Keratinocyte (primary cell): ENCODE measurements around the gene TNNT3. TPM values are rescaled to one million over a fixed set of nuclear protein-coding genes. Genes with fewer than 3 reads are reported as not detected.

ENCODE experiments used
- DNase-seq: peaks from one replicate; pipeline ENCODE4 v3.0.0-alpha.2; 2011; ENCODE audit warnings: low read depth, missing footprints, low spot score
- FAIRE-seq: peaks from 2 replicates; lab custom pipeline; 2011; peaks lifted over from hg19 to GRCh38; lab: Jason Lieb, UNC
- H2AFZ ChIP-seq: 2 replicates; pipeline ENCODE4 v1.6.0; 2012; ENCODE audit warnings: low read length, control low read depth, inconsistent platforms; ENCODE audit not compliant: control insufficient read depth
- H3K27ac ChIP-seq: 2 replicates; pipeline ENCODE4 v1.5.1; 2011; ENCODE audit warnings: low read length; ENCODE audit not compliant: control insufficient read depth, insufficient read depth
- H3K27me3 ChIP-seq: 3 replicates; pipeline ENCODE4 v1.6.0; 2011; ENCODE audit warnings: low read length; ENCODE audit not compliant: control insufficient read depth, insufficient read depth; ENCODE audit errors: extremely low read depth
- H3K36me3 ChIP-seq, 2 experiments: 2 replicates in 1 of 2; 3 replicates in 1 of 2; pipeline ENCODE4 v1.5.1; 2011; ENCODE audit warnings: low read length in 2 of 2, mild to moderate bottlenecking in 1 of 2; ENCODE audit not compliant: control insufficient read depth in 2 of 2, insufficient read depth in 2 of 2; ENCODE audit errors: extremely low read depth in 1 of 2
- H3K4me1 ChIP-seq: 3 replicates; pipeline ENCODE4 v1.5.1; 2011; ENCODE audit warnings: low read length; ENCODE audit not compliant: control insufficient read depth, insufficient read depth; ENCODE audit errors: extremely low read depth
- H3K4me2 ChIP-seq: 3 replicates; pipeline ENCODE4 v1.6.0; 2011; ENCODE audit warnings: low read depth, low read length; ENCODE audit not compliant: control insufficient read depth, insufficient read depth; ENCODE audit errors: extremely low read depth
- H3K4me3 ChIP-seq, 3 experiments: fragments of 200-600 bp in 1 of 3; sonication (generic) in 1 of 3; 2 replicates in 2 of 3; 3 replicates in 1 of 3; pipeline ENCODE4 v1.5.1; 2011 to 2016; ENCODE audit warnings: low read length in 3 of 3, mild to moderate bottlenecking in 3 of 3, control low read depth in 2 of 3, inconsistent platforms in 1 of 3, low read depth in 1 of 3, mixed read lengths in 1 of 3, mixed run types in 1 of 3, moderate library complexity in 1 of 3; ENCODE audit not compliant: control insufficient read depth in 2 of 3, insufficient read depth in 2 of 3; ENCODE audit errors: extremely low read depth in 1 of 3
- H3K79me2 ChIP-seq: 2 replicates; pipeline ENCODE4 v1.6.0; 2012; ENCODE audit warnings: low read length; ENCODE audit not compliant: control insufficient read depth, insufficient read depth
- H3K9ac ChIP-seq: 3 replicates; pipeline ENCODE4 v1.6.0; 2011; ENCODE audit warnings: low read length; ENCODE audit not compliant: control insufficient read depth, insufficient read depth; ENCODE audit errors: extremely low read depth
- H3K9me1 ChIP-seq: 3 replicates; pipeline ENCODE4 v1.6.0; 2011; ENCODE audit warnings: low read length; ENCODE audit not compliant: control insufficient read depth, insufficient read depth; ENCODE audit errors: extremely low read depth
- H3K9me3 ChIP-seq: 2 replicates; pipeline ENCODE4 v1.5.1; 2012; ENCODE audit warnings: low read depth, low read length; ENCODE audit not compliant: control insufficient read depth
- H4K20me1 ChIP-seq: 3 replicates; pipeline ENCODE4 v1.6.0; 2011; ENCODE audit warnings: low read length; ENCODE audit not compliant: control insufficient read depth, insufficient read depth; ENCODE audit errors: extremely low read depth
- CTCF ChIP-seq, 3 experiments: IDR thresholded peaks in 1 of 3; conservative IDR thresholded peaks in 1 of 3; optimal IDR thresholded peaks in 1 of 3; 2 replicates in 2 of 3; 3 replicates in 1 of 3; pipeline versions ENCODE3 to v1.5.1; 2011; ENCODE audit warnings: low read length in 3 of 3, mild to moderate bottlenecking in 3 of 3, moderate library complexity in 2 of 3, control low read depth in 1 of 3, inconsistent platforms in 1 of 3; ENCODE audit not compliant: insufficient read depth in 2 of 3; ENCODE audit errors: extremely low read depth in 1 of 3
- EZH2 ChIP-seq: IDR thresholded peaks from one replicate; pipeline ENCODE4 v1.6.1; 2012; ENCODE audit warnings: inconsistent platforms, mild to moderate bottlenecking, low read length, moderate library complexity
- dilution Hi-C: fragments of 300-500 bp; cut with MboI; formaldehyde crosslinking; loops from one replicate; pipeline ENCODE4 v1.7.0; 2020; ENCODE audit warnings: low sequenced_read_pairs; ENCODE audit not compliant: extremely low pct_ligation_motif_present
- polyA plus RNA-seq, 5 experiments: library from polyadenylated mRNA; depleted of rRNA in 3 of 5; stranded (reverse) in 3 of 5; stranded (forward) in 1 of 5; unstranded in 1 of 5; fragments of >200 nt; gene quantifications; 1 replicate in 1 of 5; 2 replicates in 3 of 5; 3 replicates in 1 of 5; pipeline versions ENCODE4 v1.2.1 to v1.2.3, GENCODE V29; 2011 to 2012; ENCODE audit warnings: missing spikeins in 2 of 5, low read depth in 1 of 5, low replicate concordance in 1 of 5

TNNT3 gene
- polyA plus RNA-seq, 1 donor (not counting 4 experiments of a cell fraction or from before 2014, with no cell fraction given), result 0.09 TPM

GRCh38 chr11:1924646-1925372 lies 5.3 kb downstream of the TNNT3 start:
- Histone ChIP-seq H3K79me2 (no peaks in the 10 kb centered on the region), H2AFZ (no peak overlapping the region), H3K36me3 (no peaks in the 10 kb centered on the region), H3K9me1 (no peaks in the 10 kb centered on the region), H3K4me1 (peaks cover 5% of the 10 kb centered on the region), H3K4me3 (no peak overlapping the region), H4K20me1 (no peaks in the 10 kb centered on the region), H3K9ac (no peak overlapping the region), H3K27ac (no peak overlapping the region), H3K4me2 (no peak overlapping the region), H3K27me3 (peaks cover 7% of the 10 kb centered on the region), H3K9me3 (no peaks in the 10 kb centered on the region)
- TF ChIP-seq CTCF (optimal IDR thresholded peaks at IDR 0.05 in 1 of 3, IDR thresholded peaks at IDR 0.05 in 1 of 3, conservative IDR thresholded peaks at IDR 0.05 in 1 of 3; ENCODE audit: extremely low read depth in 1 of 3, insufficient read depth in 2 of 3, low read length in 3 of 3), result no peak
- no peak for TF ChIP-seq EZH2
- DNase-seq, result no peak
- dilution Hi-C loops, result no loop called here
- FAIRE-seq, result no peak

GRCh38 chr11:1925373-1926155 lies 6.1 kb downstream of the TNNT3 start:
- no peaks in the 10 kb centered on the region for H3K36me3 ChIP-seq
- dilution Hi-C loops, result no loop called here
- TF ChIP-seq CTCF (optimal IDR thresholded peaks at IDR 0.05 in 1 of 3, IDR thresholded peaks at IDR 0.05 in 1 of 3, conservative IDR thresholded peaks at IDR 0.05 in 1 of 3; ENCODE audit: extremely low read depth in 1 of 3, insufficient read depth in 2 of 3, low read length in 3 of 3) (no peak), EZH2 (no peak)
- no peaks in the 10 kb centered on the region for H3K79me2 ChIP-seq
- H3K4me1 ChIP-seq, result peaks cover 5% of the 10 kb centered on the region
- no peak for DNase-seq
- H3K4me2 ChIP-seq, result no peak overlapping the region
- no peak for FAIRE-seq
- H3K27me3 ChIP-seq, result peaks cover 7% of the 10 kb centered on the region
- H3K9ac ChIP-seq, result no peak overlapping the region
- no peak overlapping the region for H2AFZ ChIP-seq
- H3K9me3 ChIP-seq, result no peaks in the 10 kb centered on the region
- no peak overlapping the region for H3K27ac ChIP-seq
- H4K20me1 ChIP-seq, result no peaks in the 10 kb centered on the region
- H3K9me1 ChIP-seq, result no peaks in the 10 kb centered on the region
- no peak overlapping the region for H3K4me3 ChIP-seq
